ENCODE results near the gene KIF4A. TPM values are rescaled to one million over a fixed set of nuclear protein-coding genes. Genes with fewer than 3 reads are reported as not detected.

KIF4A gene
- total RNA-seq, 2 experiments from 2014 or later: 27.9 to 28.8 TPM

DNA sequence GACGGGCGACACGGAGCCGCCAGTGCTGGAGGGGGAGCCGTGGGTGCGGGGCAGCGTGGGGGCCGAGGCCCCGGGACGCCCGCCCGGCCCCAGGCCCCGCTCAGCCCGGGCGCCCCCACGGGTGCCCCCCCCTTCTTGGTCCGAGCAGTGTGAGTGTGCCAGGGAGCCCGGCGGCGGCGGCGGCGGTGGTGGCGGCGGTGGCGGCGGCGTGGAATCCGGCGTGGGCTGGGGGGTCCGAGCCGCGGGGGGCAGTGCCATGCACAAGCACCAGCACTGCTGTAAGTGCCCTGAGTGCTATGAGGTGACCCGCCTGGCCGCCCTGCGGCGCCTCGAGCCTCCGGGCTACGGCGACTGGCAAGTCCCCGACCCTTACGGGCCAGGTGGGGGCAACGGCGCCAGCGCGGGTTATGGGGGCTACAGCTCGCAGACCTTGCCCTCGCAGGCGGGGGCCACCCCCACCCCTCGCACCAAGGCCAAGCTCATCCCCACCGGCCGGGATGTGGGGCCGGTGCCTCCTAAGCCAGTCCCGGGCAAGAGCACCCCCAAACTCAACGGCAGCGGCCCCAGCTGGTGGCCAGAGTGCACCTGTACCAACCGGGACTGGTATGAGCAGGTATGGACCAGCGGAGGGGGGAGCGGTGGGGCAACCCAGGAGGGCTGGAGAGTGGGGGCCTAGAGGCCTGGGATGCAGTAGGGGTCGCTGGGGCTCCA lies 155.2 kb downstream of the KIF4A start:
- H3K27me3 Mint-ChIP-seq: peaks cover 51% of the 10 kb centered on the region
- no peaks in the 10 kb centered on the region for H3K36me3 Mint-ChIP-seq
- no peaks in the 10 kb centered on the region for H3K9me3 Mint-ChIP-seq
- no peak for ATAC-seq (ENCODE audit: low read depth)
- no peak overlapping the region for H3K27ac Mint-ChIP-seq
- DNase-seq: peak; percentile 34
- H3K4me3 Mint-ChIP-seq: no peak overlapping the region
- POLR2A ChIA-PET: no interaction called here
- no peaks in the 10 kb centered on the region for H3K4me1 Mint-ChIP-seq

DNA sequence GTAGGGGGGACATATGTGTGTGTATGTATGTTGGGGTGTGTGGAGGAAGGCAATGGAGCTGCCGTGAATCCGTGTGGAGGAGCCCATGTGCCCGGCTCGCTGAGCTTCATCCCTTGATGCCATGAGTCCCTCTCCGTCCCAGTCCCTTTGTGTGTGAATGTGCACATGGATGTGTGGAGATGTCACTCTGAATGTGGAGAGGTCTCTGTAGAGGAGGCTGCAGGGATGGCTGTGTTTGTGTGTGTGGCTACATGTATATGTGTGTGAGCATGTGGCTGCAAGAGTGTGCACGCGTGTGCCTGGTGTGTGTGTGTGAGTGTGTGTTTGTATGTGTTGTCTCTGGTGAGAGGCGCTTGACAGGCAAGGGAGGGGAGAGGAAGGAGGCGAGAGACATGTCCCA lies 156.0 kb downstream of the KIF4A start:
- no peak for DNase-seq
- Mint-ChIP-seq H3K4me1 (peaks cover 3% of the 10 kb centered on the region), H3K36me3 (no peaks in the 10 kb centered on the region), H3K4me3 (no peak overlapping the region), H3K27me3 (peaks cover 46% of the 10 kb centered on the region), H3K9me3 (no peaks in the 10 kb centered on the region), H3K27ac (no peak overlapping the region)
- POLR2A ChIA-PET: no interaction called here
- no peak for ATAC-seq (ENCODE audit: low read depth)

DNA sequence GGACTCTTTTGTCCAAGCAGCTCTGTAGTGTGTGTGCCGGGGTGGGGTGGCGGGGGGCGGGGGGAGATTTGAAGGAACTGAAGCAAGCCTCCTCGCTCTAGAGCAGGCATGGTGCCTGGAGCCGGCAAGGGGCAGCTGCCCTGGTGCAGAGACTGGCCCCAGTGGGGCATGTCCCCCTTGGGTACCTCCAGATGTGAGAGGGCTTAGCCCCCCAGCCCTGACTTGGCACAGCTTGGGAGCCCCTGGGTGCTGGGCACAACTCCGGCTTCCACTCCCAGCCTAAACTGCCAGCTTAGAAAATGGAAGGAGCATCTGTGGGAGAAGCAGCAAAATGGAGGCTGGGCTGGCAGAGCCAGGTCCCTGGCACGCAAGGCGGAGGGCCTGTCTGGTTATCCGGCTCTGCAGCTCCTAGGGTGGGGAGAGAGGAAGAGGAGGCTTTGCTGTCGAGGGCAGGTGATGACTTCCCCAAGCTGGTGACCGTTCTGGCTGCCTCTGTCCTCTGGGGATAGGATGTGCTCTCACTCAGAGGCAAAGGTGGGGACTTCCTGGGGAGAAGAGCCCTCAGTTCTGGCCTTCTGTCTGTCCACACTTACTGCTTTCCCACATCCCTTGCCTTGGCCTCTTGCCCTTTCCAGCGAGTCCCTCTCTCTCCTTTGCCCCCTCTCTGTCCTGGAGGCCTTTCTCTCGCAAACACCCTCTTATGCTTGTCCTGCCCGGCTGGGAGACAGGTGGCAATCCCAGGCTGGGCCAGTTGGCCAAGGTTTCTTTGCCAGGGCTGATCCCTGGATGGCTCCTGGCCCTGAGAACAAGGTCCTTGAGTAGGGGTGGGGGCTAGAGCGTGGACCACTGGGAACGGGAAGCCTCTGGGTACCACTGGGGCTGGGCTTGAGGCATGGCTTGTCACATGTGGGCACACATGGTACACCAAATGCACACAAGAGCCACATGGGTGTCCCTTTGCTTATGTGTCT lies 156.8 kb downstream of the KIF4A start:
- H3K9me3 Mint-ChIP-seq: no peaks in the 10 kb centered on the region
- no peak for ATAC-seq (ENCODE audit: low read depth)
- H3K4me3 Mint-ChIP-seq: no peak overlapping the region
- POLR2A ChIA-PET: no interaction called here
- H3K27me3 Mint-ChIP-seq: peaks cover 39% of the 10 kb centered on the region
- H3K27ac Mint-ChIP-seq: no peak overlapping the region
- DNase-seq: no peak
- H3K36me3 Mint-ChIP-seq: no peaks in the 10 kb centered on the region
- peaks cover 5% of the 10 kb centered on the region for H3K4me1 Mint-ChIP-seq

DNA sequence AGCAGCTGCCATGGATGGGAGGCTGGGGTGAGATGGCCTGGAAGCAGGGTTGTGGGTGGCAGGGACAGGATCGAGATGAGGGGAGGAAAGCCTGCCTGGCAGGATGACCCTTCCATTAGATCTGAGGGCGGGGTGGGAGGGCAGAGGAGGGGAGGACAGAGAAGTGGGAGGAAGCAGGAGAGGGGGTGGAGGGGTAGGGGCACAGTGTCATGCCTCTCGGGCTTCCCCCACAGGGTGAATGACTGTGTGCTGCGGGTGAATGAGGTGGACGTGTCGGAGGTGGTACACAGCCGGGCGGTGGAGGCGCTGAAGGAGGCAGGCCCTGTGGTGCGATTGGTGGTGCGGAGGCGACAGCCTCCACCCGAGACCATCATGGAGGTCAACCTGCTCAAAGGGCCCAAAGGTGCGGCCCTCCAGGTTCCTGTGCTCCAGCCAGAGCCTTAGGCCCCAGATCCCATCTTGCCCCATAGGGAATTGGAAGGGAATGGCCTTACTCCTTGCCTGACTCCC lies 159.6 kb downstream of the KIF4A start:
- H3K27ac Mint-ChIP-seq: no peak overlapping the region
- no peaks in the 10 kb centered on the region for H3K36me3 Mint-ChIP-seq

DNA sequence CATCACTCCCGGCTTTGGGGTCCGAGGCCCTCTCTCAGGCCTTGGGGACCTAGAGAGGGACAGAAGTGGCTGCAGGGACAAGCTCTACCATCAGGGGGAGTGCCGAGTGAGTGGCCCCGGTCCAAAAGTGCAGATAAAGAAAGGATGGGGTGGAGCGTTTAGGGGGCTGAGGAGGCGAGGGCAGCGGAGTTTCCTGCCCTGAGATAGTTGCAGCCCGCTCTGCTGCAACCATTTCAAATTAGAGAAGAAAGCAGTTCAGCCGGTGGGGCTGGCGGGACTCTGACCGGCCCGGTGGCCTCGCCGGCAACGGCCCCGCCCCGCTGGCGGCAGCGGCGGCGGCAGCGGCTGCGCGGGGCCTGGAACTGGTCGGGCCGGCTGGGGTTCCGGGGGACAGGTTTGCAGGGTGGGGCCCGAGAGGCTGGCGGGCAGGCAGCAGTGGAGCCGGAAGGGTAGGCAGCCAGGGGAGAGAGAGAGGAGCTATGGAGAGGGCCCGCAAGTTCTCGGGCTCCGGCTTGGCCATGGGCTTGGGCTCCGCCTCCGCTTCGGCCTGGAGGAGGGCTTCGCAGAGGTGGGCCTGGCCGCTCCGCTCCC lies 162.3 kb downstream of the KIF4A start:
- Mint-ChIP-seq H3K4me3 (peak overlapping the region; percentile 91), H3K27ac (peak overlapping the region; percentile 93), H3K27me3 (peaks cover 3% of the 10 kb centered on the region), H3K4me1 (peaks cover 37% of the 10 kb centered on the region), H3K36me3 (peaks cover 5% of the 10 kb centered on the region), H3K9me3 (no peaks in the 10 kb centered on the region)
- peak; percentile 15 for ATAC-seq (ENCODE audit: low read depth)
- POLR2A ChIA-PET: interaction anchor here (1.3 to 1.4 kb wide), 3 partner anchors 17 to 319 kb away, joined by 5 to 7 read pairs (median 6); partner anchors contain the start of gene IGBP1
- DNase-seq: peak; percentile 65

More for the DNA sequence above, 159.6 kb downstream of the KIF4A start:
- H3K4me1 Mint-ChIP-seq: peaks cover 26% of the 10 kb centered on the region
- no peaks in the 10 kb centered on the region for H3K9me3 Mint-ChIP-seq
- peaks cover 14% of the 10 kb centered on the region for H3K27me3 Mint-ChIP-seq
- POLR2A ChIA-PET: no interaction called here
- no peak for DNase-seq
- no peak for ATAC-seq (ENCODE audit: low read depth)
- H3K4me3 Mint-ChIP-seq: no peak overlapping the region

DNA sequence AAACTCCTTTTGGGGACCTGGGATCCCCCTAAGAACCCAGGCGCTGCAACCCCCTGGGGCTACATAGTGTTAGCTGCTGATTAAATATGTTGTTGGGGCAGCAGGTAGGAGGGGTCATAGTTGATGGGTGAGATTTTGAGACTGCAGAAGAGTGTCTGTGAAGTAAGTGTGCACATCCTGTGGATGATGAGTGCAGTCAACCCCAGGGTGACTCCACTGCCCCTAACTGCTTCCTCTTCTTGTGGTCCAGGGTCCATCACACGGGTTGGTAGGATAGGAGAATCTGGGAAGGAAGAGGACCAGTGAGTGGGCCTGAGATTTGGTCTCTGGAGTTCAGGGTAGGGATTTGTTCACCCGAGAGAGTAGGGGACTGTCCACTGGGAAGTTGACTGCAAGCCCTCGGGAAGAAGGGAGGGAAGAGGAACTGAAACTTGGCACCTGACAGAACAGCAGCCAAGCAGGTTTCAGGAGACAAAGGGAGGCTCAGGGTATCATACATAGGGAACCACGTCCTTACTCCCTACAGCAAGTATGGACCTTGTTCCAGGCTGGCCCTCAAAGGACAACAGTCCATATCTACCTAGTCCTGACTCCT lies 163.2 kb downstream of the KIF4A start:
- peak overlapping the region; percentile 83 for H3K27ac Mint-ChIP-seq
- no peak for DNase-seq
- no peak for ATAC-seq (ENCODE audit: low read depth)
- peaks cover 3% of the 10 kb centered on the region for H3K27me3 Mint-ChIP-seq
- H3K36me3 Mint-ChIP-seq: peaks cover 5% of the 10 kb centered on the region
- peak overlapping the region; percentile 84 for H3K4me3 Mint-ChIP-seq
- H3K4me1 Mint-ChIP-seq: peaks cover 37% of the 10 kb centered on the region
- H3K9me3 Mint-ChIP-seq: no peaks in the 10 kb centered on the region
- POLR2A ChIA-PET: interaction anchor here (1.4 kb wide), 2 partner anchors 18 to 320 kb away, joined by 5 to 6 read pairs; partner anchors contain the start of gene IGBP1

DNA sequence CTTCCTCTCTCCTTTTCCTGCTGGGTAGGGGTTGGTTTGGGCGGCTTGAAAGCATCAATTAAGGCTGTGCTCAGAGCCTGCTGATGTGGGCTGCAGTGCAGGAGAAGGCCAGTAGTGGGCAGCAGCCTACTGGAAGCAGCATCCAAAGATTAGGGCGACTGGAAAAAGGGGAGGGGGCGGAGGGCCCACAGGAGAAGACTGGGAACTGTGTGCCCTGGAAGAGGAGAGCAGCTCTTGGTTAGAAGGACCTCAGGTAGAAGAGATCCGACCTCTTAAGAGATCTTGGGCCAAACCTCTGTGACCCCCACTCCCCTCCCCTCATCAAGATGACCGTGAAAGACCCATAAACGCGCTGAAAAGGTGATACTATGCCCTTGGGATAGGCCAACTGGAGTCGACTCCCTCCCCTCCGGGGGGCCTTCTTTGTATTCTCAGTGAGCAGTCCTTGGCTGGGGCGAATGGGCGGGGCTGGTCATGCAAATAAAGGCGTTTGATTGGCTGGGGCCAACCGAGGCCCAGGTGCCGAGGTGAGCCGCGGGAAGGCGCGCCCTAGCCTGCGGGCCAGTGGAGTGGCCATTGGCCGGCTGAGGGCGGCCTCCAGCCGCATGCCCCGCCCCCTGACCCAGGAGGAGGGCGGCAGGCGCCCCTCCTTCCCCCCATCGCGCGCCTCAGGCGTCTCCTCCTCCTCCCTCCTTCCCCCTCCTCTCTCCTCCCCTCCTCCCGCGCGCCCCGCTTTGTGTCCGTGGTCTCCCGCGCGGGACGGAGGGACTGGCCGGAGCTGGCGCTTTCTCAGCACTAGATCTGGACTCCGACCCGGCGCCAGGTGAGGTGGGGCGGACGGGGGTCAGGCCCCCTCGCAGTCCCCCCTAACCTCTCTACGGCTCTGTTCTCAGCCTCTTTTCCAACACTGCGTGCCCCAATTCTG lies 164.8 kb downstream of the KIF4A start:
- Mint-ChIP-seq H3K27me3 (no peaks in the 10 kb centered on the region), H3K9me3 (no peaks in the 10 kb centered on the region), H3K36me3 (peaks cover 7% of the 10 kb centered on the region), H3K27ac (peak overlapping the region; percentile 92), H3K4me3 (peak overlapping the region; percentile 90), H3K4me1 (peaks cover 37% of the 10 kb centered on the region)
- POLR2A ChIA-PET: no interaction called here
- DNase-seq (peak; percentile 78), ATAC-seq (ENCODE audit: low read depth) (peak; percentile 81)

DNA sequence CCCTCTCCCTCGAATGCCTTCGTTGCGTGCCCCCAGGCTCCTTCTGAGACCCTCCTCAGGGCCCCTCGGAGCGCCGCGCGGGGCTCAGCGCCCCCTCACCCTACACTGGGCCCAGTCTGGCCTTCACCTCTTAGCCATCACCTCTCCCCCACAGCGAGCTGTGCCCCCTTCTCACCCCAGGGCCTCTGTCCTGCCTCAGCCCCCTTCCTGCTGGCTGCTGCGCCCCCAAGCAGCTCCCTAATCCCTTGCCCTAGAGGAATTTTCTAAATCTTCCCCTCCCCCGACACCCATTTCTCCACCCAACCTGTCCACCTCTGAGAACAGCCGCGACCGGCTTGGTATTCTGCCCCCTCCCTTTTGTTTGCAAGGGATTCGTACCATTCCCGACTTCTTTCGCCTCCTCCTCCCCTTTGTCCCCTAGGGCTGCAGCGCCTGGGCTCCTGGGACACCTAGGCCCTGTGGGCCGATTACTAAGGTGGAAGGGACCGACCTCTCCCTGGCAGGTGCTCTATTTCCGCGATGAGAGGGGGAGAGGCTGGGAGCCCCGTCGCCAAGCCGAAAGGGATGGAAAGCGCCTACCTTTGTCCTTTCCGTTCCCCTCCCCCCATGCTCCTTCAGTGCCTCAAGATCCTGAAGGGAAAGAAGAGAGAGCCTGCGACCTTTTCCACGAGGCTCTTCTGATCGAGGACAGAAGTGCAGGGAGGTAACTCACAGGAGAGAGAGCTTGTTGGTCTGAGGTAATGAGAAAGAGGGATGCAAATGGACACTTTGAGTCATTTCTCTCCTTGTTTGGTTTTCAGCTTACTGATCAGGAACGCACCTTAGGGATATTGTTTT lies 165.7 kb downstream of the KIF4A start:
- DNase-seq (no peak), ATAC-seq (ENCODE audit: low read depth) (no peak)
- Mint-ChIP-seq H3K4me3 (peak overlapping the region; percentile 90), H3K9me3 (no peaks in the 10 kb centered on the region), H3K27me3 (no peaks in the 10 kb centered on the region), H3K36me3 (peaks cover 10% of the 10 kb centered on the region), H3K27ac (peak overlapping the region; percentile 92), H3K4me1 (peaks cover 36% of the 10 kb centered on the region)
- POLR2A ChIA-PET: interaction anchor here (0.6 kb wide), 1 partner anchor 410 kb away, joined by 3 read pairs; no protein-coding TSS in a partner anchor

DNA sequence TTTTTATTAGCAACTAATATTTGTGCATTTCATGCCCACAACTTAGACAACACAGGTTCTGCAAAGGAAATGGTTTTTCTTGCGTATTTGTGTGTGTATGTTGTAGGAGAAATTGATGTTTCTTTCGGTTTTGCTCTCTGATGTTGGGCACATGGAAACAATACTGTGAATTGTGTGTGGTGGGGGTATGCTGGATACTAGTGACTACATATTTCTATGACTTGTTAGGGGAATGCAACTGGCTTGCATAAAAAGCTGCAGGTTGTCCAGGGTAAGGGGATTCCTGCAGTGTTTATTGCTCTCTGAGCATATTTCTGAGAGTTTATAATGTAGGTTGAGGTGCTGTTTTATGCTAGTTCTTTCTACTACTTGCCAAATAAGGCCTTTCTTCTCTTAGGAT lies 166.4 kb downstream of the KIF4A start:
- H3K4me1 Mint-ChIP-seq: peaks cover 36% of the 10 kb centered on the region
- POLR2A ChIA-PET: interaction anchor here (0.6 kb wide), 1 partner anchor 409 kb away, joined by 3 read pairs; no protein-coding TSS in a partner anchor
- H3K27ac Mint-ChIP-seq: peak overlapping the region; percentile 92
- ATAC-seq (ENCODE audit: low read depth) (no peak), DNase-seq (no peak)
- H3K9me3 Mint-ChIP-seq: no peaks in the 10 kb centered on the region
- H3K36me3 Mint-ChIP-seq: peaks cover 12% of the 10 kb centered on the region
- H3K4me3 Mint-ChIP-seq: peak overlapping the region; percentile 90
- H3K27me3 Mint-ChIP-seq: no peaks in the 10 kb centered on the region

DNA sequence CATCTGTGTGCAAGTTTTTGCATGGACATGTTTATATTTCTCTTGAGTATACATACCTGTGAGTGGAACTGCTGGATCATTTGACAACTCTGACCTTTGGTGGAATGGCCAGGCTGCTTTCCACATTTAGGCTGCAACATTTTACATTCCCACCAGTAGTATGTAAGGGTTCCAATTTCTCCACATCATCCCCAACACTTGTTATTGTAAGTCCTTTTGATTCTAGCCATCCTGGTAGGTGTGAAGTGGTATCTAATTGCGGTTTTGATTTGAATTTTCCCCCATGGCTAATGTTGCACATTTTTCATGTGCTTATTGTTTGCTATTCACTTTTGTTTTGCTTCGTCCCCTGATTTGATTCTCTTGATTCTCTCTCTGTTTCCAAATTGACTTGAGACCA lies 171.1 kb downstream of the KIF4A start:
- no peaks in the 10 kb centered on the region for H3K27me3 Mint-ChIP-seq
- H3K36me3 Mint-ChIP-seq: peaks cover 15% of the 10 kb centered on the region
- H3K9me3 Mint-ChIP-seq: no peaks in the 10 kb centered on the region
- H3K4me1 Mint-ChIP-seq: peaks cover 14% of the 10 kb centered on the region
- POLR2A ChIA-PET: no interaction called here
- ATAC-seq (ENCODE audit: low read depth): no peak
- no peak for DNase-seq
- H3K27ac Mint-ChIP-seq: no peak overlapping the region
- no peak overlapping the region for H3K4me3 Mint-ChIP-seq

DNA sequence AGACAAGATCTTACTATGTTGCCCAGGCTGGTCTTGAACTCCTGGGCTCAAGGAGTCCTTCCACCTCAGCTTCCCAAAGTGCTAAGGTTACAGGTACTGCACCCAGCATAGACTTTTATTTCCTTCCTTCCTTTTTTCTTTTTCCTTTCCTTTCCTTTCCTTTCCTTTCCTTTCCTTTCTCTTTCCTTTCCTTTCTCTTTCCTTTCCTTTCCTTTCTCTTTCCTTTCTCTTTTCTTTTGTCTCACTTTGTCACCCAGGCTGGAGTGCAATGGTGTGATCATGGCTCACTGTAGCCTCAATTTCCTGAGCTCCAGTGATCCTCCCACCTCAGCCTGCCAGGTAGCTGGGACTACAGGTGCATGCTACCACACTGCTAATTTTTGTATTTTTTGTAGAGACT lies 174.1 kb downstream of the KIF4A start:
- H3K4me1 Mint-ChIP-seq: peaks cover 4% of the 10 kb centered on the region
- no peak for ATAC-seq (ENCODE audit: low read depth)
- no peak for DNase-seq
- POLR2A ChIA-PET: no interaction called here
- H3K4me3 Mint-ChIP-seq: no peak overlapping the region
- H3K36me3 Mint-ChIP-seq: peaks cover 13% of the 10 kb centered on the region
- no peak overlapping the region for H3K27ac Mint-ChIP-seq
- H3K9me3 Mint-ChIP-seq: no peaks in the 10 kb centered on the region
- no peaks in the 10 kb centered on the region for H3K27me3 Mint-ChIP-seq

Data from activated naive CD8-positive, alpha-beta T cell treated with anti-CD3 and anti-CD28 coated beads, Interleukin-2, amount 10 ng/mL, durations not matched to agents 7 days and 5 days (primary cell).